ENCODE measurements around the gene USP17L25. TPM values are rescaled to one million over a fixed set of nuclear protein-coding genes. Genes with fewer than 3 reads are reported as not detected.
"Not testable (repeated sequence)": the region's sequence is repeated elsewhere in the genome, so short reads cannot be mapped to it uniquely, and the experiment has no call there.

Gene USP17L25, protein sequence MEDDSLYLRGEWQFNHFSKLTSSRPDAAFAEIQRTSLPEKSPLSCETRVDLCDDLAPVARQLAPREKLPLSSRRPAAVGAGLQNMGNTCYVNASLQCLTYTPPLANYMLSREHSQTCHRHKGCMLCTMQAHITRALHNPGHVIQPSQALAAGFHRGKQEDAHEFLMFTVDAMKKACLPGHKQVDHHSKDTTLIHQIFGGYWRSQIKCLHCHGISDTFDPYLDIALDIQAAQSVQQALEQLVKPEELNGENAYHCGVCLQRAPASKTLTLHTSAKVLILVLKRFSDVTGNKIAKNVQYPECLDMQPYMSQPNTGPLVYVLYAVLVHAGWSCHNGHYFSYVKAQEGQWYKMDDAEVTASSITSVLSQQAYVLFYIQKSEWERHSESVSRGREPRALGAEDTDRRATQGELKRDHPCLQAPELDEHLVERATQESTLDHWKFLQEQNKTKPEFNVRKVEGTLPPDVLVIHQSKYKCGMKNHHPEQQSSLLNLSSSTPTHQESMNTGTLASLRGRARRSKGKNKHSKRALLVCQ
- polyA plus RNA-seq (ENCODE audit: insufficient read length in 4 of 4): not detected

DNA sequence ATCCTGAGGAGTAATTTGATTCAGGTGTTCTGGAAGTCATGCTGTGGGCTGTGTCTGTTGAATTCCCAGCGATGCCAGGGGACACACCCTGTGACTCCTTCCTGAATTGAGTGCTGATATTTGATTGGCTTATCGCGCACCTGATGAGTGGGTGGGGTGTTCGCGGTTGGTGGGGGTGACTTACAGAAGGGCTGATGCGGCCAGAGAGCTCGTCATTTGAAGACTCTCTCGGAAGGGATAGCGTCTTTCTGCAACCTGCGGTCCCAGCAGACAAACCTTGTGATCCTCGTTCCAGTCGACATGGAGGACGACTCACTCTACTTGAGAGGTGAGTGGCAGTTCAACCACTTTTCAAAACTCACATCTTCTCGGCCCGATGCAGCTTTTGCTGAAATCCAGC is at the start of gene USP17L25:
Gene USP17L25 (plus strand): TSS at position 301 of the 400 bp plus-strand sequence. CDS start 0 bp downstream, at position 301.
- not testable (repeated sequence) for DNase-seq (ENCODE audit: low read depth in 4 of 4, low spot score in 3 of 4)

DNA sequence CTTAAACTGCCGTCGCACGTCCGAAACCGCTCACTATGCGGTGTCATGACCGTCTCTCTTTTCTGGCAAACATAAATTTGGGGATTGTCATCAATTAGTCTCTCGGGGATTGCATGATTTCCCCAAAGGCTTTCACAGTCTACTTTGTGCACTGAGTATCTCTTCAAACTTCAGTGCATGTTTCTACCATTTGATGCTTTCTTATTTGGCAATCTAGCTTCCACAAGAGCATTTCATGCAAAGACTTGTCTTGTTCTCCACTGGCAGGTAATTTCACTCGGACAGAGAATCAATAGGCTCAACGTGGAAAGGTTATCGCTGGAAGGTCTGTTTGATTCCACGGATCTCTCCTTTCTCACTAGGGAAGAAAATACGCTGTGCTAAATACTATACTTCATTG is 5.5 kb upstream of the USP17L25 start:
- DNase-seq (ENCODE audit: low read depth in 4 of 4, low spot score in 3 of 4): not testable (repeated sequence)

DNA sequence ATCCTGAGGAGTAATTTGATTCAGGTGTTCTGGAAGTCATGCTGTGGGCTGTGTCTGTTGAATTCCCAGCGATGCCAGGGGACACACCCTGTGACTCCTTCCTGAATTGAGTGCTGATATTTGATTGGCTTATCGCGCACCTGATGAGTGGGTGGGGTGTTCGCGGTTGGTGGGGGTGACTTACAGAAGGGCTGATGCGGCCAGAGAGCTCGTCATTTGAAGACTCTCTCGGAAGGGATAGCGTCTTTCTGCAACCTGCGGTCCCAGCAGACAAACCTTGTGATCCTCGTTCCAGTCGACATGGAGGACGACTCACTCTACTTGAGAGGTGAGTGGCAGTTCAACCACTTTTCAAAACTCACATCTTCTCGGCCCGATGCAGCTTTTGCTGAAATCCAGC is 4.8 kb upstream of the USP17L25 start, which contains the start of gene USP17L24:
Gene USP17L24 (plus strand): TSS at position 301 of the 400 bp plus-strand sequence. CDS start 0 bp downstream, at position 301.
- not testable (repeated sequence) for DNase-seq (ENCODE audit: low read depth in 4 of 4, low spot score in 3 of 4)

DNA sequence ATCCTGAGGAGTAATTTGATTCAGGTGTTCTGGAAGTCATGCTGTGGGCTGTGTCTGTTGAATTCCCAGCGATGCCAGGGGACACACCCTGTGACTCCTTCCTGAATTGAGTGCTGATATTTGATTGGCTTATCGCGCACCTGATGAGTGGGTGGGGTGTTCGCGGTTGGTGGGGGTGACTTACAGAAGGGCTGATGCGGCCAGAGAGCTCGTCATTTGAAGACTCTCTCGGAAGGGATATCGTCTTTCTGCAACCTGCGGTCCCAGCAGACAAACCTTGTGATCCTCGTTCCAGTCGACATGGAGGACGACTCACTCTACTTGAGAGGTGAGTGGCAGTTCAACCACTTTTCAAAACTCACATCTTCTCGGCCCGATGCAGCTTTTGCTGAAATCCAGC is 4.6 kb downstream of the USP17L25 start, which contains the start of gene USP17L26:
Gene USP17L26 (plus strand): TSS at position 301 of the 400 bp plus-strand sequence. CDS start 0 bp downstream, at position 301.
- DNase-seq (ENCODE audit: low read depth in 4 of 4, low spot score in 3 of 4): not testable (repeated sequence)

DNA sequence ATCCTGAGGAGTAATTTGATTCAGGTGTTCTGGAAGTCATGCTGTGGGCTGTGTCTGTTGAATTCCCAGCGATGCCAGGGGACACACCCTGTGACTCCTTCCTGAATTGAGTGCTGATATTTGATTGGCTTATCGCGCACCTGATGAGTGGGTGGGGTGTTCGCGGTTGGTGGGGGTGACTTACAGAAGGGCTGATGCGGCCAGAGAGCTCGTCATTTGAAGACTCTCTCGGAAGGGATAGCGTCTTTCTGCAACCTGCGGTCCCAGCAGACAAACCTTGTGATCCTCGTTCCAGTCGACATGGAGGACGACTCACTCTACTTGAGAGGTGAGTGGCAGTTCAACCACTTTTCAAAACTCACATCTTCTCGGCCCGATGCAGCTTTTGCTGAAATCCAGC is 9.4 kb downstream of the USP17L25 start, which contains the start of gene USP17L5:
Gene USP17L5 (plus strand): TSS at position 301 of the 400 bp plus-strand sequence. CDS start 0 bp downstream, at position 301.
- not testable (repeated sequence) for DNase-seq (ENCODE audit: low read depth in 4 of 4, low spot score in 3 of 4)

DNA sequence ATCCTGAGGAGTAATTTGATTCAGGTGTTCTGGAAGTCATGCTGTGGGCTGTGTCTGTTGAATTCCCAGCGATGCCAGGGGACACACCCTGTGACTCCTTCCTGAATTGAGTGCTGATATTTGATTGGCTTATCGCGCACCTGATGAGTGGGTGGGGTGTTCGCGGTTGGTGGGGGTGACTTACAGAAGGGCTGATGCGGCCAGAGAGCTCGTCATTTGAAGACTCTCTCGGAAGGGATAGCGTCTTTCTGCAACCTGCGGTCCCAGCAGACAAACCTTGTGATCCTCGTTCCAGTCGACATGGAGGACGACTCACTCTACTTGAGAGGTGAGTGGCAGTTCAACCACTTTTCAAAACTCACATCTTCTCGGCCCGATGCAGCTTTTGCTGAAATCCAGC is 14.1 kb downstream of the USP17L25 start, which contains the start of gene USP17L27:
Gene USP17L27 (plus strand): TSS at position 301 of the 400 bp plus-strand sequence. CDS start 0 bp downstream, at position 301.
- not testable (repeated sequence) for DNase-seq (ENCODE audit: low read depth in 4 of 4, low spot score in 3 of 4)

DNA sequence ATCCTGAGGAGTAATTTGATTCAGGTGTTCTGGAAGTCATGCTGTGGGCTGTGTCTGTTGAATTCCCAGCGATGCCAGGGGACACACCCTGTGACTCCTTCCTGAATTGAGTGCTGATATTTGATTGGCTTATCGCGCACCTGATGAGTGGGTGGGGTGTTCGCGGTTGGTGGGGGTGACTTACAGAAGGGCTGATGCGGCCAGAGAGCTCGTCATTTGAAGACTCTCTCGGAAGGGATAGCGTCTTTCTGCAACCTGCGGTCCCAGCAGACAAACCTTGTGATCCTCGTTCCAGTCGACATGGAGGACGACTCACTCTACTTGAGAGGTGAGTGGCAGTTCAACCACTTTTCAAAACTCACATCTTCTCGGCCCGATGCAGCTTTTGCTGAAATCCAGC is 18.9 kb downstream of the USP17L25 start, which contains the start of gene USP17L28:
Gene USP17L28 (plus strand): TSS at position 301 of the 400 bp plus-strand sequence. CDS start 0 bp downstream, at position 301.
- DNase-seq (ENCODE audit: low read depth in 4 of 4, low spot score in 3 of 4): not testable (repeated sequence)

DNA sequence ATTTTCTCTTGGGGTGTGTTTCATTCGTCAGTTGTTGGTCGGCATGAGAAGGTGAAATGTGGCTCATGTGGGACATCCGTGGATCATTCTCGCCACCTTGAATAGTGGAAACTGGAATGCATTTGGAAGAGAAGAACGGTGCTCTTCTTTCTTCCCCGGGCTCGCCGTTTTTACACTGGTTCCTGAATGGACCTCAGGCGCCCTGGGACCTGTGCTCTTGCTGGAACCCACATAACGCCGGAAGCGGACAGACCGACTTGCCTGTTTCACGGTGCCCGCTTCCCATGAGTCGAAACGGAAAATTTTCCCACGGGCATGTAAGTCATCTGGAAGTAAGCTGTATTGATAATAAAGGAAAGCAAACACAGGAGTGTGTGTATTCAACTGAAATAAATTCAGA is 21.2 kb downstream of the USP17L25 start:
- DNase-seq (ENCODE audit: low read depth in 4 of 4, low spot score in 3 of 4): not testable (repeated sequence)

DNA sequence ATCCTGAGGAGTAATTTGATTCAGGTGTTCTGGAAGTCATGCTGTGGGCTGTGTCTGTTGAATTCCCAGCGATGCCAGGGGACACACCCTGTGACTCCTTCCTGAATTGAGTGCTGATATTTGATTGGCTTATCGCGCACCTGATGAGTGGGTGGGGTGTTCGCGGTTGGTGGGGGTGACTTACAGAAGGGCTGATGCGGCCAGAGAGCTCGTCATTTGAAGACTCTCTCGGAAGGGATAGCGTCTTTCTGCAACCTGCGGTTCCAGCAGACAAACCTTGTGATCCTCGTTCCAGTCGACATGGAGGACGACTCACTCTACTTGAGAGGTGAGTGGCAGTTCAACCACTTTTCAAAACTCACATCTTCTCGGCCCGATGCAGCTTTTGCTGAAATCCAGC is 23.6 kb downstream of the USP17L25 start, which contains the start of gene USP17L29:
Gene USP17L29 (plus strand): TSS at position 301 of the 400 bp plus-strand sequence. CDS start 0 bp downstream, at position 301.
- DNase-seq (ENCODE audit: low read depth in 4 of 4, low spot score in 3 of 4): not testable (repeated sequence)

DNA sequence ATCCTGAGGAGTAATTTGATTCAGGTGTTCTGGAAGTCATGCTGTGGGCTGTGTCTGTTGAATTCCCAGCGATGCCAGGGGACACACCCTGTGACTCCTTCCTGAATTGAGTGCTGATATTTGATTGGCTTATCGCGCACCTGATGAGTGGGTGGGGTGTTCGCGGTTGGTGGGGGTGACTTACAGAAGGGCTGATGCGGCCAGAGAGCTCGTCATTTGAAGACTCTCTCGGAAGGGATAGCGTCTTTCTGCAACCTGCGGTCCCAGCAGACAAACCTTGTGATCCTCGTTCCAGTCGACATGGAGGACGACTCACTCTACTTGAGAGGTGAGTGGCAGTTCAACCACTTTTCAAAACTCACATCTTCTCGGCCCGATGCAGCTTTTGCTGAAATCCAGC is 33.1 kb downstream of the USP17L25 start, which contains the start of gene USP17L30:
Gene USP17L30 (plus strand): TSS at position 301 of the 400 bp plus-strand sequence. CDS start 0 bp downstream, at position 301.
- not testable (repeated sequence) for DNase-seq (ENCODE audit: low read depth in 4 of 4, low spot score in 3 of 4)

DNA sequence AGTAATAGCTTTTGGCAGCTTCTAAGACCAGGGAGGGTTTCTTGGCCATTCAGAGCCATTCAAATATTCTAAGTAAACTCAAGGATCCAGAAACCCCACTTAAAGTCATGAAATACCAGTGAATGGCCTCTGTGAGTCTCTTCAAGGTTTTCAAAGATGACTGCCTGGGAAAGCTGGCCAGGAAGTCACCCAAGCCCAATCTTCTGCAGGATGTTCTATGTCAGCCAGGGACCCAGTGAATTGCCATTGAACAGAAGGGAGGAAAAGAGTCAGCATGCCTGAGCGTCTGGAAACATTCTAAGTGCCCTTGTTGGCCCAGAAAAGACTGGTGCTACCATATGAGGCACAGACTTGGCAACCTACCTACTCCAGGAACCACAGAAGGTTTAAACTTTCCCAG is 50.2 kb downstream of the USP17L25 start:
- not testable (repeated sequence) for DNase-seq (ENCODE audit: low read depth in 4 of 4, low spot score in 3 of 4)

Other genes starting within 250 kb of the USP17L25 start
- gene FAM90A26, start 159.5 kb upstream of the USP17L25 start, polyA plus RNA-seq (ENCODE audit: insufficient read length in 4 of 4): under 1 TPM in 1 of 4 donors, not detected in 3; 0.06 TPM
- gene USP17L10, start 119.3 kb upstream of the USP17L25 start, polyA plus RNA-seq (ENCODE audit: insufficient read length in 4 of 4): not detected
- gene USP17L11, start 114.5 kb upstream of the USP17L25 start, polyA plus RNA-seq (ENCODE audit: insufficient read length in 4 of 4): not detected
- not detected for gene USP17L12, start 109.8 kb upstream of the USP17L25 start, polyA plus RNA-seq (ENCODE audit: insufficient read length in 4 of 4)
- not detected for gene USP17L13, start 105.0 kb upstream of the USP17L25 start, polyA plus RNA-seq (ENCODE audit: insufficient read length in 4 of 4)
- not detected for gene USP17L15, start 95.5 kb upstream of the USP17L25 start, polyA plus RNA-seq (ENCODE audit: insufficient read length in 4 of 4)
- gene USP17L17, start 86.0 kb upstream of the USP17L25 start, polyA plus RNA-seq (ENCODE audit: insufficient read length in 4 of 4): not detected
- gene USP17L18, start 81.3 kb upstream of the USP17L25 start, polyA plus RNA-seq (ENCODE audit: insufficient read length in 4 of 4): not detected
- not detected for gene USP17L19, start 76.5 kb upstream of the USP17L25 start, polyA plus RNA-seq (ENCODE audit: insufficient read length in 4 of 4)
- gene USP17L20, start 71.8 kb upstream of the USP17L25 start, polyA plus RNA-seq (ENCODE audit: insufficient read length in 4 of 4): not detected
- not detected for gene USP17L21, start 67.0 kb upstream of the USP17L25 start, polyA plus RNA-seq (ENCODE audit: insufficient read length in 4 of 4)
- gene USP17L22, start 62.3 kb upstream of the USP17L25 start, polyA plus RNA-seq (ENCODE audit: insufficient read length in 4 of 4): not detected
- gene USP17L24, start 4.7 kb upstream of the USP17L25 start, polyA plus RNA-seq (ENCODE audit: insufficient read length in 4 of 4): not detected
- not detected for gene USP17L26, start 4.7 kb downstream of the USP17L25 start, polyA plus RNA-seq (ENCODE audit: insufficient read length in 4 of 4)
- not detected for gene USP17L5, start 9.5 kb downstream of the USP17L25 start, polyA plus RNA-seq (ENCODE audit: insufficient read length in 4 of 4)
- not detected for gene USP17L27, start 14.2 kb downstream of the USP17L25 start, polyA plus RNA-seq (ENCODE audit: insufficient read length in 4 of 4)
- not detected for gene USP17L28, start 19.0 kb downstream of the USP17L25 start, polyA plus RNA-seq (ENCODE audit: insufficient read length in 4 of 4)
- not detected for gene USP17L29, start 23.7 kb downstream of the USP17L25 start, polyA plus RNA-seq (ENCODE audit: insufficient read length in 4 of 4)
- gene USP17L30, start 33.2 kb downstream of the USP17L25 start, polyA plus RNA-seq (ENCODE audit: insufficient read length in 4 of 4): not detected
- gene DEFB131A, start 114.5 kb downstream of the USP17L25 start, polyA plus RNA-seq (ENCODE audit: insufficient read length in 4 of 4): not detected